Endodermal cell (in vitro differentiated cells): Measurements from ENCODE around the gene UMAD1. TPM values are rescaled to one million over a fixed set of nuclear protein-coding genes. Genes with fewer than 3 reads are reported as not detected.

Source experiments
- DNase-seq: peaks from one replicate; pipeline ENCODE4 v3.0.0-alpha.2; 2017
- H3K27ac ChIP-seq: 2 replicates; pipeline ENCODE4 v1.5.1; 2013; ENCODE audit warnings: mild to moderate bottlenecking, low read depth, low read length, moderate library complexity
- H3K27me3 ChIP-seq: 2 replicates; pipeline ENCODE4 v1.6.1; 2013; ENCODE audit warnings: mild to moderate bottlenecking, low read length, moderate library complexity; ENCODE audit not compliant: insufficient read depth, control insufficient read depth, poor library complexity, severe bottlenecking
- H3K36me3 ChIP-seq: 2 replicates; pipeline ENCODE4 v1.7.0; 2013; ENCODE audit warnings: mild to moderate bottlenecking, low read length, moderate library complexity; ENCODE audit not compliant: control insufficient read depth, insufficient read depth
- H3K4me1 ChIP-seq: one replicate; pipeline ENCODE4 v1.7.0; 2013; ENCODE audit warnings: low read length; ENCODE audit not compliant: control insufficient read depth, insufficient read depth
- H3K4me3 ChIP-seq: 2 replicates; pipeline ENCODE4 v1.5.1; 2013; ENCODE audit warnings: mild to moderate bottlenecking, low read length, moderate library complexity
- H3K9ac ChIP-seq: 2 replicates; pipeline ENCODE4 v1.6.1; 2013; ENCODE audit warnings: mild to moderate bottlenecking, low read length, moderate library complexity; ENCODE audit not compliant: poor library complexity, severe bottlenecking; ENCODE audit errors: extremely low read depth
- H3K9me3 ChIP-seq: 2 replicates; pipeline ENCODE4 v1.6.1; 2013; ENCODE audit warnings: mild to moderate bottlenecking, low read length, moderate library complexity; ENCODE audit not compliant: control insufficient read depth
- H3K27ac Mint-ChIP-seq: 2 replicates; pipeline ENCODE4 v1.8.0; 2020; ENCODE audit warnings: mixed read lengths
- H3K27me3 Mint-ChIP-seq: 2 replicates; pipeline ENCODE4 v1.8.0; 2021; ENCODE audit warnings: mild to moderate bottlenecking, mixed read lengths; ENCODE audit not compliant: insufficient read depth
- H3K36me3 Mint-ChIP-seq: 2 replicates; pipeline ENCODE4 v1.8.0; 2020; ENCODE audit warnings: low read depth, mixed read lengths
- H3K4me1 Mint-ChIP-seq: 2 replicates; pipeline ENCODE4 v1.8.0; 2020; ENCODE audit warnings: mixed read lengths
- H3K4me3 Mint-ChIP-seq: 2 replicates; pipeline ENCODE4 v1.8.0; 2020; ENCODE audit warnings: mild to moderate bottlenecking, moderate library complexity, mixed read lengths
- H3K9me3 Mint-ChIP-seq: 2 replicates; pipeline ENCODE4 v1.8.0; 2020; ENCODE audit warnings: mild to moderate bottlenecking, mixed read lengths
- CTCF ChIP-seq: fragments of 200-600 bp; sonication (generic); conservative IDR thresholded peaks from 2 replicates; pipeline ENCODE4 v1.5.0; 2021; ENCODE audit warnings: antibody characterized with exemption, mild to moderate bottlenecking
- WGBS, 2 experiments: methylation state at CpG; one replicate each; pipeline versions ENCODE4 v1.1.5 to v1.1.7; 2013; ENCODE audit warnings: missing lambda C conversion rate in 2 of 2, mixed read lengths in 1 of 2; ENCODE audit not compliant: insufficient coverage in 1 of 2, insufficient read length in 1 of 2; 5-methylcytosine and 5-hydroxymethylcytosine counted together
- total RNA-seq, 2 donors: library from RNA; stranded (reverse); fragmentation: NEBNext Ultra II Directional in 1 of 2; extraction: Animal tissue kit (Norgen Biotek cat#: 25700) in 1 of 2; gene quantifications; 2 replicates in 1 of 2; 3 replicates in 1 of 2; pipeline ENCODE4 v1.2.1, GENCODE V29; 2021

Gene UMAD1
- total RNA-seq, 2 donors from 2014 or later: 9.7 to 10.3 TPM

- Histone ChIP-seq H3K4me3 (no peak overlapping the region), H3K9me3 (no peaks in the 10 kb centered on the region), H3K27me3 (no peaks in the 10 kb centered on the region), H3K9ac (no peak overlapping the region), H3K27ac (no peak overlapping the region), H3K36me3 (no peaks in the 10 kb centered on the region), H3K4me1 (peaks cover 8% of the 10 kb centered on the region)
- peaks cover 6% of the 10 kb centered on the region for H3K4me1 Mint-ChIP-seq
- no peak for DNase-seq
- no peaks in the 10 kb centered on the region for H3K27me3 Mint-ChIP-seq
- H3K36me3 Mint-ChIP-seq: no peaks in the 10 kb centered on the region
- no peaks in the 10 kb centered on the region for H3K9me3 Mint-ChIP-seq
- no peak for TF ChIP-seq CTCF
- no peak overlapping the region for H3K27ac Mint-ChIP-seq
- H3K4me3 Mint-ChIP-seq: no peak overlapping the region
- WGBS, 2 experiments: 72 to 76% methylated on average over 5 to 10 of the region's 10 CpGs
Measured at GRCh38 chr7:7867846-7868571, 227.5 kb downstream of the UMAD1 start.

- Mint-ChIP-seq H3K36me3 (no peaks in the 10 kb centered on the region), H3K9me3 (no peaks in the 10 kb centered on the region), H3K27me3 (no peaks in the 10 kb centered on the region), H3K4me3 (no peak overlapping the region), H3K27ac (no peak overlapping the region), H3K4me1 (peaks cover 6% of the 10 kb centered on the region)
- H3K4me1 ChIP-seq: peaks cover 8% of the 10 kb centered on the region
- H3K9ac ChIP-seq: no peak overlapping the region
- no peaks in the 10 kb centered on the region for H3K27me3 ChIP-seq
- no peak for DNase-seq
- no peaks in the 10 kb centered on the region for H3K9me3 ChIP-seq
- H3K36me3 ChIP-seq: no peaks in the 10 kb centered on the region
- no peak overlapping the region for H3K4me3 ChIP-seq
- WGBS, 2 experiments: 85% methylated on average over 1 of the region's 1 CpG; no CpG with 5 or more reads in 1 of the 2 experiments
- TF ChIP-seq CTCF: no peak
- H3K27ac ChIP-seq: no peak overlapping the region
Measured at GRCh38 chr7:7868572-7868899, 228.0 kb downstream of the UMAD1 start.

- H3K36me3 ChIP-seq: no peaks in the 10 kb centered on the region
- no peak for DNase-seq
- H3K9ac ChIP-seq: no peak overlapping the region
- 0% methylated on average over 1 of the region's 1 CpG for WGBS, 2 experiments
- no peak for TF ChIP-seq CTCF
- H3K4me1 ChIP-seq: peaks cover 8% of the 10 kb centered on the region
- Mint-ChIP-seq H3K4me3 (no peak overlapping the region), H3K4me1 (peaks cover 6% of the 10 kb centered on the region), H3K27ac (no peak overlapping the region), H3K36me3 (no peaks in the 10 kb centered on the region), H3K27me3 (no peaks in the 10 kb centered on the region), H3K9me3 (no peaks in the 10 kb centered on the region)
- H3K27ac ChIP-seq: no peak overlapping the region
- no peaks in the 10 kb centered on the region for H3K27me3 ChIP-seq
- no peak overlapping the region for H3K4me3 ChIP-seq
- no peaks in the 10 kb centered on the region for H3K9me3 ChIP-seq
Measured at GRCh38 chr7:7869036-7869435, 228.5 kb downstream of the UMAD1 start.
